ENCODE measurements around the gene COMMD8.

GRCh38 chr4:47482326-47482725 is 18.8 kb upstream of the COMMD8 start:
- TF ChIP-seq, protein P1, sequence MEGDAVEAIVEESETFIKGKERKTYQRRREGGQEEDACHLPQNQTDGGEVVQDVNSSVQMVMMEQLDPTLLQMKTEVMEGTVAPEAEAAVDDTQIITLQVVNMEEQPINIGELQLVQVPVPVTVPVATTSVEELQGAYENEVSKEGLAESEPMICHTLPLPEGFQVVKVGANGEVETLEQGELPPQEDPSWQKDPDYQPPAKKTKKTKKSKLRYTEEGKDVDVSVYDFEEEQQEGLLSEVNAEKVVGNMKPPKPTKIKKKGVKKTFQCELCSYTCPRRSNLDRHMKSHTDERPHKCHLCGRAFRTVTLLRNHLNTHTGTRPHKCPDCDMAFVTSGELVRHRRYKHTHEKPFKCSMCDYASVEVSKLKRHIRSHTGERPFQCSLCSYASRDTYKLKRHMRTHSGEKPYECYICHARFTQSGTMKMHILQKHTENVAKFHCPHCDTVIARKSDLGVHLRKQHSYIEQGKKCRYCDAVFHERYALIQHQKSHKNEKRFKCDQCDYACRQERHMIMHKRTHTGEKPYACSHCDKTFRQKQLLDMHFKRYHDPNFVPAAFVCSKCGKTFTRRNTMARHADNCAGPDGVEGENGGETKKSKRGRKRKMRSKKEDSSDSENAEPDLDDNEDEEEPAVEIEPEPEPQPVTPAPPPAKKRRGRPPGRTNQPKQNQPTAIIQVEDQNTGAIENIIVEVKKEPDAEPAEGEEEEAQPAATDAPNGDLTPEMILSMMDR (IDR thresholded peaks at IDR 0.05; ENCODE audit: low read length): no peak
- TF ChIP-seq EZH2phosphoT487 (IDR thresholded peaks at IDR 0.05; ENCODE audit: low read length) (no peak), EZH2 (optimal IDR thresholded peaks at IDR 0.05; ENCODE audit: low read depth, low read length) (no peak)

Measured in MM.1S (cell line).